Endothelial cell of umbilical vein (primary cell): ENCODE measurements around the gene SPSB3. TPM values are rescaled to one million over a fixed set of nuclear protein-coding genes. Genes with fewer than 3 reads are reported as not detected.
A peak's percentile ranks its signal among the peaks of the same experiment; 100 is the strongest.

Source experiments
- BruUV-seq: library from RNA; stranded (reverse); fragments of 400-500 nt; replicated peaks from 2 replicates; lab custom pipeline; 2021; lab: Mats Ljungman, UMichigan
- CTCF ChIA-PET: fragments of 300-600, 350-600 bp; sonication (Branson Sonifier 250); formaldehyde crosslinking; loops from one replicate; lab custom pipeline; 2021; ENCODE audit warnings: antibody characterized with exemption, inconsistent platforms; lab: Charles Lee
- POLR2A ChIA-PET: fragments of 300-600, 350-600 bp; sonication (Branson Sonifier 250); formaldehyde crosslinking; loops from one replicate; lab custom pipeline; 2021; ENCODE audit warnings: antibody characterized with exemption, inconsistent platforms; lab: Charles Lee
- DNase-seq: peaks from one replicate; pipeline ENCODE4 v3.0.0-alpha.2; 2011; ENCODE audit warnings: low read depth, low spot score
- FAIRE-seq: peaks from 2 replicates; lab custom pipeline; 2011; peaks lifted over from hg19 to GRCh38; lab: Jason Lieb, UNC
- H2AFZ ChIP-seq: 2 replicates; pipeline ENCODE4 v1.6.0; 2012; ENCODE audit warnings: low read depth, low read length, control low read depth, inconsistent platforms
- H3K27ac ChIP-seq: 2 replicates; pipeline ENCODE4 v1.5.1; 2011; ENCODE audit warnings: low read depth, mild to moderate bottlenecking, control low read depth, low read length, moderate library complexity; ENCODE audit not compliant: insufficient read depth
- H3K27me3 ChIP-seq, 2 experiments: 2 replicates each; pipeline versions ENCODE4 v1.6.0 to v1.6.1; 2011; ENCODE audit warnings: low read length in 2 of 2, mixed read lengths in 1 of 2; ENCODE audit not compliant: control insufficient read depth in 2 of 2, insufficient read depth in 2 of 2
- H3K36me3 ChIP-seq, 2 experiments: 2 replicates in 1 of 2; 3 replicates in 1 of 2; pipeline ENCODE4 v1.5.1; 2011; ENCODE audit warnings: low read length in 2 of 2, mild to moderate bottlenecking in 1 of 2, moderate library complexity in 1 of 2; ENCODE audit not compliant: control insufficient read depth in 2 of 2, insufficient read depth in 2 of 2; ENCODE audit errors: extremely low read depth in 1 of 2
- H3K4me1 ChIP-seq: 3 replicates; pipeline ENCODE4 v1.5.1; 2011; ENCODE audit warnings: mild to moderate bottlenecking, low read length; ENCODE audit not compliant: control insufficient read depth, insufficient read depth; ENCODE audit errors: extremely low read depth
- H3K4me2 ChIP-seq: 2 replicates; pipeline ENCODE4 v1.6.1; 2011; ENCODE audit warnings: low read length, control low read depth, mixed read lengths; ENCODE audit not compliant: insufficient read depth
- H3K4me3 ChIP-seq, 3 experiments: fragments of 200-600 bp in 1 of 3; sonication (generic), shearing (Covaris generic) in 1 of 3; replicated peaks in 1 of 3; 2 replicates each; pipeline ENCODE4 v1.5.1; 2011 to 2016; ENCODE audit warnings: control low read depth in 3 of 3, low read length in 3 of 3, mild to moderate bottlenecking in 2 of 3, inconsistent platforms in 1 of 3, low read depth in 1 of 3, moderate library complexity in 1 of 3; ENCODE audit not compliant: insufficient read depth in 1 of 3
- H3K79me2 ChIP-seq: 2 replicates; pipeline ENCODE4 v1.6.0; 2012; ENCODE audit warnings: low read length, inconsistent platforms; ENCODE audit not compliant: control insufficient read depth, insufficient read depth
- H3K9ac ChIP-seq: replicated peaks from 2 replicates; pipeline ENCODE3; 2011; ENCODE audit warnings: low read length, control low read depth; ENCODE audit not compliant: insufficient read depth; ENCODE audit errors: extremely low read depth
- H3K9me1 ChIP-seq: replicated peaks from 3 replicates; pipeline ENCODE4 v1.6.0; 2011; ENCODE audit warnings: mild to moderate bottlenecking, low read length; ENCODE audit not compliant: control insufficient read depth, insufficient read depth; ENCODE audit errors: extremely low read depth
- H3K9me3 ChIP-seq: replicated peaks from 2 replicates; pipeline ENCODE4 v1.5.1; 2012; ENCODE audit warnings: low read length, inconsistent platforms; ENCODE audit not compliant: control insufficient read depth, insufficient read depth
- H4K20me1 ChIP-seq: replicated peaks from 2 replicates; pipeline ENCODE3; 2011; ENCODE audit warnings: mild to moderate bottlenecking, low read length; ENCODE audit not compliant: control insufficient read depth, insufficient read depth; ENCODE audit errors: extremely low read depth
- EZH2 ChIP-seq: IDR thresholded peaks from 2 replicates; pipeline ENCODE4 v1.6.1; 2012; ENCODE audit warnings: borderline replicate concordance, low read depth, mild to moderate bottlenecking, moderate library complexity, low read length, inconsistent platforms; ENCODE audit not compliant: severe bottlenecking
- FOS ChIP-seq: IDR thresholded peaks from 2 replicates; pipeline ENCODE4 v1.6.1; 2011; ENCODE audit warnings: mild to moderate bottlenecking, low read length, moderate library complexity, borderline replicate concordance; ENCODE audit not compliant: insufficient read depth
- GATA2 ChIP-seq: IDR thresholded peaks from 2 replicates; pipeline ENCODE4 v1.7.0; 2011; ENCODE audit warnings: low read depth, mild to moderate bottlenecking, moderate library complexity, mixed read lengths, low read length; ENCODE audit not compliant: insufficient read length, insufficient read depth
- JUN ChIP-seq: IDR thresholded peaks from 2 replicates; pipeline ENCODE4 v1.6.1; 2011; ENCODE audit warnings: borderline replicate concordance, low read depth; ENCODE audit not compliant: insufficient read length, insufficient read depth
- MYC ChIP-seq: IDR thresholded peaks from one replicate; pipeline ENCODE4 v1.6.1; 2011; ENCODE audit warnings: mild to moderate bottlenecking, low read depth, low read length
- POLR2A ChIP-seq: IDR thresholded peaks from 2 replicates; pipeline ENCODE4 v1.6.1; 2012; ENCODE audit warnings: low read depth, mild to moderate bottlenecking, control low read depth, low read length
- POLR2AphosphoS5 ChIP-seq: IDR thresholded peaks from 2 replicates; pipeline ENCODE4 v1.6.1; 2012; ENCODE audit warnings: low read depth, mild to moderate bottlenecking, control low read depth, low read length, moderate library complexity; ENCODE audit not compliant: insufficient read depth
- dilution Hi-C: fragments of 300-500 bp; cut with MboI; formaldehyde crosslinking; loops from one replicate; pipeline ENCODE4 v1.15.0; 2019; ENCODE audit warnings: low sequenced_read_pairs; ENCODE audit not compliant: extremely low pct_ligation_motif_present
- intact Hi-C: fragments of 100-400 bp; cut with micrococcal nuclease; formaldehyde crosslinking; loops from one replicate; pipeline ENCODE4 v1.10.0; 2022
- polyA plus RNA-seq, 4 experiments: library from polyadenylated mRNA; depleted of rRNA in 3 of 4; stranded (reverse) in 3 of 4; unstranded in 1 of 4; fragments of >200 nt; gene quantifications; 2 replicates each; pipeline versions ENCODE4 v1.2.1 to v1.2.3, GENCODE V29; 2011 to 2012; ENCODE audit warnings: missing spikeins in 1 of 4
- total RNA-seq: library from RNA; stranded (reverse); gene quantifications from 2 replicates; pipeline ENCODE4 v1.2.3, GENCODE V29; 2021
- TF ChIP-seq, protein P1 (sequence below): IDR thresholded peaks from 2 replicates; pipeline ENCODE4 v1.6.1; 2011; ENCODE audit not compliant: insufficient read depth, insufficient read length
- TF ChIP-seq, protein P2 (sequence below), 2 donors: IDR thresholded peaks; 1 replicate in 1 of 2; 2 replicates in 1 of 2; pipeline ENCODE4 v1.5.1; 2011; ENCODE audit warnings: low read length in 2 of 2, mild to moderate bottlenecking in 2 of 2, moderate library complexity in 2 of 2, control low read depth in 1 of 2, inconsistent platforms in 1 of 2, low read depth in 1 of 2; ENCODE audit not compliant: insufficient read depth in 1 of 2; ENCODE audit errors: extremely low read depth in 1 of 2

Gene SPSB3
- total and polyA plus RNA-seq, 2 donors (not counting 3 experiments of a cell fraction or from before 2014, with no cell fraction given), result 39.0 to 86.2 TPM

DNA sequence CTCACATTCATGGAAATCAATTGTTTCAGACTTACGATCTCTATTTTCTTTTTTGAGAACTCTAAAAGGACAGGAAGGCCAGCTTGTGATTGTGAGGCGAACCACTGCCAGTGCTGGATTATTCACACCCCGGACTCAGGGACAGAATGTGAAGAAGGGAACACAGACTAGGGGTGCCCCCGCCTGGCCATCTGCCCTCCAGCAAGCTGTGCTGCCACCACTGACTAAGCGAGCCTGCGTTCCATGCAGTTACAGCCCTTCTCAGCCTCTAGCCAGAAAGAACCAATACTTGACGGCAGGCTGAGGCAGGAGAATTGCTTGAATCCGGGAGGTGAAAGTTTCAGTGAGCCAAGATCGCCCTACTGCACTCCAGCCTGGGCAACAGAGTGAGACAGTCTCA is 41.5 kb upstream of the SPSB3 start:
- no peak for FAIRE-seq
- CTCF ChIA-PET, result interaction anchor here (0.7 to 2.5 kb wide), 9 partner anchors 10 to 537 kb away, joined by 3 to 16 read pairs (median 6); partner anchors contain the start of genes EME2, MAPK8IP3, MRPS34 and NUBP2
- no peak overlapping the region for H3K4me2 ChIP-seq
- intact Hi-C loops (no loop called here), dilution Hi-C loops (no loop called here)
- peaks cover 16% of the 10 kb centered on the region for H3K79me2 ChIP-seq
- peaks cover 14% of the 10 kb centered on the region for H3K4me1 ChIP-seq
- no peaks in the 10 kb centered on the region for H3K9me1 ChIP-seq
- no peak overlapping the region for H3K9ac ChIP-seq
- TF ChIP-seq, protein P1, sequence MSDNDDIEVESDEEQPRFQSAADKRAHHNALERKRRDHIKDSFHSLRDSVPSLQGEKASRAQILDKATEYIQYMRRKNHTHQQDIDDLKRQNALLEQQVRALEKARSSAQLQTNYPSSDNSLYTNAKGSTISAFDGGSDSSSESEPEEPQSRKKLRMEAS, result no peak
- TF ChIP-seq, protein P2, sequence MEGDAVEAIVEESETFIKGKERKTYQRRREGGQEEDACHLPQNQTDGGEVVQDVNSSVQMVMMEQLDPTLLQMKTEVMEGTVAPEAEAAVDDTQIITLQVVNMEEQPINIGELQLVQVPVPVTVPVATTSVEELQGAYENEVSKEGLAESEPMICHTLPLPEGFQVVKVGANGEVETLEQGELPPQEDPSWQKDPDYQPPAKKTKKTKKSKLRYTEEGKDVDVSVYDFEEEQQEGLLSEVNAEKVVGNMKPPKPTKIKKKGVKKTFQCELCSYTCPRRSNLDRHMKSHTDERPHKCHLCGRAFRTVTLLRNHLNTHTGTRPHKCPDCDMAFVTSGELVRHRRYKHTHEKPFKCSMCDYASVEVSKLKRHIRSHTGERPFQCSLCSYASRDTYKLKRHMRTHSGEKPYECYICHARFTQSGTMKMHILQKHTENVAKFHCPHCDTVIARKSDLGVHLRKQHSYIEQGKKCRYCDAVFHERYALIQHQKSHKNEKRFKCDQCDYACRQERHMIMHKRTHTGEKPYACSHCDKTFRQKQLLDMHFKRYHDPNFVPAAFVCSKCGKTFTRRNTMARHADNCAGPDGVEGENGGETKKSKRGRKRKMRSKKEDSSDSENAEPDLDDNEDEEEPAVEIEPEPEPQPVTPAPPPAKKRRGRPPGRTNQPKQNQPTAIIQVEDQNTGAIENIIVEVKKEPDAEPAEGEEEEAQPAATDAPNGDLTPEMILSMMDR (IDR thresholded peaks at IDR 0.05; ENCODE audit: extremely low read depth in 1 of 2, insufficient read depth in 1 of 2, low read depth in 1 of 2, low read length in 2 of 2), result peak in 1 of 2 donors; percentile 41
- POLR2A ChIA-PET, result no interaction called here
- H3K27ac ChIP-seq, result no peak overlapping the region
- H3K9me3 ChIP-seq, result no peaks in the 10 kb centered on the region
- H4K20me1 ChIP-seq, result no peaks in the 10 kb centered on the region
- H3K4me3 ChIP-seq, result no peak overlapping the region
- BruUV-seq, result no TSS peak
- H3K36me3 ChIP-seq, result peaks cover 0 to 18% of the 10 kb centered on the region in 2 experiments
- DNase-seq, result peak; percentile 58
- no peak overlapping the region for H2AFZ ChIP-seq
- no peaks in the 10 kb centered on the region for H3K27me3 ChIP-seq

DNA sequence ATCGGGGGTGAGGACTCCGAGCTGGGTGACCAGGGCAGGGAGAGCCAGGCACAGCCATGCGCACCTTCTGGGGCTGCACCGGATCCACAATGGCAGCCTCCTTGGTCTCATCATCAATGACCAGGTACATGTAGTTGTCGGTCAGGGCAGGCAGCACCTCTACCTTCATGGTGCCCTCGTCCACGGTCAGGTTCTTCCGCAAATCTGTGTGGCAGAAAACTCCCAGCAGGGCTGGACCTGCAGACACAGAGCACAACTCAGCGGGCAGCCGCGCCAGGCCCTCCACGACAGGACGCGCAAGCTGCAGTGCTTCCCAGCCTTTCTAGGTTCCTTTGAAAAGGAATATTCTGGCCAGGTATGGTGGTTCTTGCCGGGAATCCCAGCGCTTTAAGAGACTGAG is 40.4 kb upstream of the SPSB3 start:
- TF ChIP-seq, protein P2 (IDR thresholded peaks at IDR 0.05; ENCODE audit: extremely low read depth in 1 of 2, insufficient read depth in 1 of 2, low read depth in 1 of 2, low read length in 2 of 2), result no peak
- TF ChIP-seq MYC (no peak), GATA2 (no peak), FOS (no peak), POLR2AphosphoS5 (no peak), JUN (no peak), POLR2A (no peak), EZH2 (no peak)
- TF ChIP-seq, protein P1, result no peak
- no peak overlapping the region for H3K9ac ChIP-seq
- dilution Hi-C loops, result no loop called here
- no peak overlapping the region for H3K4me2 ChIP-seq
- no peak overlapping the region for H3K4me3 ChIP-seq
- FAIRE-seq (no peak), DNase-seq (no peak)
- POLR2A ChIA-PET, result no interaction called here
- H3K27ac ChIP-seq, result no peak overlapping the region
- no TSS peak for BruUV-seq
- intact Hi-C loops, result no loop called here
- peaks cover 0 to 23% of the 10 kb centered on the region in 2 experiments for H3K36me3 ChIP-seq
- H3K4me1 ChIP-seq, result peaks cover 5% of the 10 kb centered on the region
- H2AFZ ChIP-seq, result no peak overlapping the region
- H4K20me1 ChIP-seq, result no peaks in the 10 kb centered on the region
- H3K27me3 ChIP-seq, result no peaks in the 10 kb centered on the region
- H3K9me1 ChIP-seq, result no peaks in the 10 kb centered on the region
- peaks cover 8% of the 10 kb centered on the region for H3K79me2 ChIP-seq
- CTCF ChIA-PET, result interaction anchor here (2.2 kb wide), 1 partner anchor 49 kb away, joined by 16 read pairs; the partner anchor contains the start of genes EME2 and MRPS34
- H3K9me3 ChIP-seq, result no peaks in the 10 kb centered on the region
